Astrocyte (in vitro differentiated cells and primary cell): ENCODE measurements around the gene XYLT1. TPM values are rescaled to one million over a fixed set of nuclear protein-coding genes. Genes with fewer than 3 reads are reported as not detected.

ENCODE experiments used
- DNase-seq: peaks from one replicate; pipeline ENCODE4 v3.0.0-alpha.2; 2010; ENCODE audit warnings: low read depth
- FAIRE-seq: peaks from 2 replicates; lab custom pipeline; 2011; peaks lifted over from hg19 to GRCh38; lab: Jason Lieb, UNC
- H2AFZ ChIP-seq: 2 replicates; pipeline ENCODE4 v1.6.0; 2012; ENCODE audit warnings: low read depth, low read length, inconsistent platforms
- H3K27ac ChIP-seq: 2 replicates; pipeline ENCODE4 v1.5.1; 2011; ENCODE audit warnings: low read depth, low read length, inconsistent platforms
- H3K27me3 ChIP-seq: 2 replicates; pipeline ENCODE4 v1.6.0; 2011; ENCODE audit warnings: low read length, inconsistent platforms; ENCODE audit not compliant: insufficient read depth
- H3K36me3 ChIP-seq: 2 replicates; pipeline ENCODE4 v1.5.1; 2011; ENCODE audit warnings: low read length, inconsistent platforms; ENCODE audit not compliant: insufficient read depth
- H3K4me1 ChIP-seq: 2 replicates; pipeline ENCODE4 v1.5.1; 2011; ENCODE audit warnings: low read length, inconsistent platforms; ENCODE audit not compliant: insufficient read depth
- H3K4me2 ChIP-seq: 2 replicates; pipeline ENCODE4 v1.6.0; 2012; ENCODE audit warnings: low read length, inconsistent platforms
- H3K4me3 ChIP-seq: 2 replicates; pipeline ENCODE4 v1.5.1; 2011; ENCODE audit warnings: low read depth, mild to moderate bottlenecking, low read length, inconsistent platforms; ENCODE audit not compliant: insufficient read depth
- H3K79me2 ChIP-seq: 2 replicates; pipeline ENCODE4 v1.6.0; 2012; ENCODE audit warnings: mild to moderate bottlenecking, low read length, inconsistent platforms; ENCODE audit not compliant: insufficient read depth
- H3K9ac ChIP-seq: 2 replicates; pipeline ENCODE4 v1.6.0; 2012; ENCODE audit warnings: mild to moderate bottlenecking, low read length, inconsistent platforms
- H3K9me3 ChIP-seq: 2 replicates; pipeline ENCODE4 v1.5.1; 2012; ENCODE audit warnings: low read depth, mild to moderate bottlenecking, low read length, inconsistent platforms; ENCODE audit not compliant: insufficient read depth
- H4K20me1 ChIP-seq: 2 replicates; pipeline ENCODE4 v1.6.0; 2012; ENCODE audit warnings: low read length, inconsistent platforms; ENCODE audit not compliant: insufficient read depth
- H3K27ac Mint-ChIP-seq: one replicate; pipeline ENCODE4 v1.8.0; 2021; ENCODE audit warnings: mild to moderate bottlenecking, mixed read lengths; ENCODE audit not compliant: unreplicated experiment
- H3K27me3 Mint-ChIP-seq: one replicate; pipeline ENCODE4 v1.8.0; 2021; ENCODE audit warnings: low read depth, mixed read lengths; ENCODE audit not compliant: unreplicated experiment
- H3K36me3 Mint-ChIP-seq: one replicate; pipeline ENCODE4 v1.8.0; 2021; ENCODE audit warnings: low read depth, mixed read lengths; ENCODE audit not compliant: unreplicated experiment
- H3K4me1 Mint-ChIP-seq: one replicate; pipeline ENCODE4 v1.8.0; 2021; ENCODE audit warnings: low read depth, mixed read lengths; ENCODE audit not compliant: unreplicated experiment
- H3K4me3 Mint-ChIP-seq: one replicate; pipeline ENCODE4 v1.8.0; 2021; ENCODE audit warnings: mild to moderate bottlenecking, moderate library complexity, mixed read lengths; ENCODE audit not compliant: unreplicated experiment
- H3K9me3 Mint-ChIP-seq: one replicate; pipeline ENCODE4 v1.8.0; 2021; ENCODE audit warnings: mild to moderate bottlenecking, mixed read lengths; ENCODE audit not compliant: unreplicated experiment
- CTCF ChIP-seq: IDR thresholded peaks from 2 replicates; pipeline ENCODE4 v1.5.1; 2011; ENCODE audit warnings: low read depth, mild to moderate bottlenecking, inconsistent platforms, low read length, moderate library complexity; ENCODE audit not compliant: insufficient read depth
- EZH2 ChIP-seq: IDR thresholded peaks from 2 replicates; pipeline ENCODE4 v1.6.1; 2012; ENCODE audit warnings: mild to moderate bottlenecking, low read length, inconsistent platforms; ENCODE audit not compliant: insufficient read depth
- total RNA-seq: library from RNA; stranded (reverse); gene quantifications from 2 replicates; pipeline ENCODE4 v1.2.1, GENCODE V29; 2021

Gene XYLT1
- total RNA-seq, 1 donor from 2014 or later, result 22.9 TPM

GRCh38 chr16:17476414-17477259, 5.9 kb upstream of the XYLT1 start:
- peaks cover 15% of the 10 kb centered on the region for H3K27me3 Mint-ChIP-seq
- no peak overlapping the region for H3K27ac ChIP-seq
- no peak overlapping the region for H3K27ac Mint-ChIP-seq
- no peaks in the 10 kb centered on the region for H3K36me3 Mint-ChIP-seq
- H3K79me2 ChIP-seq, result no peaks in the 10 kb centered on the region
- no peak overlapping the region for H3K4me2 ChIP-seq
- H4K20me1 ChIP-seq, result no peaks in the 10 kb centered on the region
- DNase-seq (peak; percentile 60), FAIRE-seq (no peak)
- no peaks in the 10 kb centered on the region for H3K9me3 ChIP-seq
- H3K27me3 ChIP-seq, result peaks cover 7% of the 10 kb centered on the region
- peaks cover 8% of the 10 kb centered on the region for H3K4me1 ChIP-seq
- TF ChIP-seq EZH2, result no peak
- TF ChIP-seq CTCF, result peak; percentile 64
- H3K9ac ChIP-seq, result no peak overlapping the region
- no peaks in the 10 kb centered on the region for H3K36me3 ChIP-seq
- no peak overlapping the region for H3K4me3 ChIP-seq
- no peak overlapping the region for H3K4me3 Mint-ChIP-seq
- no peak overlapping the region for H2AFZ ChIP-seq
- no peaks in the 10 kb centered on the region for H3K9me3 Mint-ChIP-seq
- H3K4me1 Mint-ChIP-seq, result peaks cover 4% of the 10 kb centered on the region

GRCh38 chr16:17475104-17475503, 4.3 kb upstream of the XYLT1 start:
- H3K27me3 ChIP-seq, result peaks cover 7% of the 10 kb centered on the region
- Mint-ChIP-seq H3K36me3 (no peaks in the 10 kb centered on the region), H3K4me3 (no peak overlapping the region), H3K27me3 (peaks cover 12% of the 10 kb centered on the region), H3K27ac (no peak overlapping the region), H3K4me1 (peaks cover 4% of the 10 kb centered on the region), H3K9me3 (no peaks in the 10 kb centered on the region)
- H3K9me3 ChIP-seq, result no peaks in the 10 kb centered on the region
- peaks cover 15% of the 10 kb centered on the region for H3K4me1 ChIP-seq
- no peak overlapping the region for H2AFZ ChIP-seq
- FAIRE-seq, result no peak
- H3K4me3 ChIP-seq, result no peak overlapping the region
- H4K20me1 ChIP-seq, result peaks cover under 1% of the 10 kb centered on the region
- H3K36me3 ChIP-seq, result no peaks in the 10 kb centered on the region
- DNase-seq, result no peak
- no peak overlapping the region for H3K27ac ChIP-seq
- no peak overlapping the region for H3K9ac ChIP-seq
- peaks cover 2% of the 10 kb centered on the region for H3K79me2 ChIP-seq
- H3K4me2 ChIP-seq, result peak overlapping the region; percentile 35
- TF ChIP-seq CTCF (no peak), EZH2 (no peak)

- no peak overlapping the region for H3K4me3 Mint-ChIP-seq
- no peak for DNase-seq
- peak overlapping the region; percentile 4 for H3K27ac Mint-ChIP-seq
- H3K36me3 ChIP-seq, result no peaks in the 10 kb centered on the region
- H3K4me2 ChIP-seq, result peak overlapping the region; percentile 35
- H3K4me1 Mint-ChIP-seq, result peaks cover 5% of the 10 kb centered on the region
- peaks cover 6% of the 10 kb centered on the region for H4K20me1 ChIP-seq
- peaks cover 7% of the 10 kb centered on the region for H3K27me3 ChIP-seq
- H3K79me2 ChIP-seq, result peaks cover 8% of the 10 kb centered on the region
- no peak for FAIRE-seq
- no peak overlapping the region for H3K27ac ChIP-seq
- no peaks in the 10 kb centered on the region for H3K9me3 ChIP-seq
- H3K9me3 Mint-ChIP-seq, result no peaks in the 10 kb centered on the region
- no peak overlapping the region for H3K4me3 ChIP-seq
- TF ChIP-seq EZH2 (no peak), CTCF (no peak)
- H2AFZ ChIP-seq, result peak overlapping the region; percentile 55
- H3K36me3 Mint-ChIP-seq, result no peaks in the 10 kb centered on the region
- no peak overlapping the region for H3K9ac ChIP-seq
- peaks cover 12% of the 10 kb centered on the region for H3K27me3 Mint-ChIP-seq
- peaks cover 15% of the 10 kb centered on the region for H3K4me1 ChIP-seq
Observed at GRCh38 chr16:17474572-17474971, 3.8 kb upstream of the XYLT1 start.
